OCI-LY1 (cell line): ENCODE data around the gene FGFR1OP2.

ENCODE experiments used
- EZH2 ChIP-seq: fragments of 200-600 bp; sonication (generic), shearing (Covaris generic); IDR thresholded peaks from 2 replicates; pipeline ENCODE4 v1.8.0; 2017; ENCODE audit warnings: borderline replicate concordance, mixed run types, mild to moderate bottlenecking, antibody characterized with exemption, low read length, moderate library complexity, mixed read lengths
- TF ChIP-seq, protein P1 (sequence below): fragments of 200-600 bp; sonication (generic), shearing (Covaris generic); IDR thresholded peaks from 2 replicates; pipeline ENCODE4 v1.5.1; 2017; ENCODE audit warnings: mild to moderate bottlenecking, antibody characterized with exemption, low read length, moderate library complexity, mixed read lengths

DNA sequence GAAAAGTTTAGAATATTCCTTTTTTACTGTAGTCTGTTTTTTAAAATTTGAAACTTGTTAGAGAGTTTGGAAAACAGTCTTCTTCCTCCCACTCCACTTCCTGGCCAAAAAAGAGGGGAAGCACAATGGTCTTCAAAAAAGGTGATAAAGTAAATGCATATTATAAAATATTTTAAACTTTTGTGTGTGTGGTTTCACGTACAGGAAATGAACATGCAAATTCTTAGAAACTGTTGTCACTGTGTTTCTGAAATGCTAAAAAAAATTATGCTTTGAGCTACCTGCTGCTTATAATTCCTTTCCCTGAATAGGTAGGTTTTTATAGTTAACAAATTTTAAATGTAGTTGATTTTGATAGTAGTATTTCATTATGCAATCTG is 2.9 kb downstream of the FGFR1OP2 start:
- TF ChIP-seq, protein P1, sequence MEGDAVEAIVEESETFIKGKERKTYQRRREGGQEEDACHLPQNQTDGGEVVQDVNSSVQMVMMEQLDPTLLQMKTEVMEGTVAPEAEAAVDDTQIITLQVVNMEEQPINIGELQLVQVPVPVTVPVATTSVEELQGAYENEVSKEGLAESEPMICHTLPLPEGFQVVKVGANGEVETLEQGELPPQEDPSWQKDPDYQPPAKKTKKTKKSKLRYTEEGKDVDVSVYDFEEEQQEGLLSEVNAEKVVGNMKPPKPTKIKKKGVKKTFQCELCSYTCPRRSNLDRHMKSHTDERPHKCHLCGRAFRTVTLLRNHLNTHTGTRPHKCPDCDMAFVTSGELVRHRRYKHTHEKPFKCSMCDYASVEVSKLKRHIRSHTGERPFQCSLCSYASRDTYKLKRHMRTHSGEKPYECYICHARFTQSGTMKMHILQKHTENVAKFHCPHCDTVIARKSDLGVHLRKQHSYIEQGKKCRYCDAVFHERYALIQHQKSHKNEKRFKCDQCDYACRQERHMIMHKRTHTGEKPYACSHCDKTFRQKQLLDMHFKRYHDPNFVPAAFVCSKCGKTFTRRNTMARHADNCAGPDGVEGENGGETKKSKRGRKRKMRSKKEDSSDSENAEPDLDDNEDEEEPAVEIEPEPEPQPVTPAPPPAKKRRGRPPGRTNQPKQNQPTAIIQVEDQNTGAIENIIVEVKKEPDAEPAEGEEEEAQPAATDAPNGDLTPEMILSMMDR, result no peak
- no peak for TF ChIP-seq EZH2
